WERI-Rb-1 (cell line): ENCODE data around the gene CD247.

Source experiments
- DNase-seq: peaks from one replicate; pipeline ENCODE4 v3.0.0-alpha.2; 2020
- H3K27ac ChIP-seq: fragments of 250-450 bp; sonication (Bioruptor Pico); 2 replicates; pipeline ENCODE4 v1.5.1; 2020; ENCODE audit warnings: mild to moderate bottlenecking, moderate library complexity
- H3K27me3 ChIP-seq: fragments of 250-450 bp; sonication (Bioruptor Pico); 2 replicates; pipeline ENCODE4 v1.5.1; 2021; ENCODE audit warnings: mild to moderate bottlenecking, low read depth, moderate library complexity; ENCODE audit not compliant: insufficient read depth, severe bottlenecking
- H3K36me3 ChIP-seq: fragments of 250-450 bp; sonication (Bioruptor Pico); 2 replicates; pipeline ENCODE4 v1.5.1; 2020; ENCODE audit warnings: mild to moderate bottlenecking, moderate library complexity
- H3K4me3 ChIP-seq: 2 replicates; pipeline ENCODE4 v1.5.1; 2011; ENCODE audit warnings: low read depth, mild to moderate bottlenecking, control low read depth, low read length
- H3K9me3 ChIP-seq: fragments of 250-450 bp; sonication (Bioruptor Pico); 2 replicates; pipeline ENCODE4 v1.5.1; 2021; ENCODE audit warnings: mild to moderate bottlenecking, moderate library complexity; ENCODE audit not compliant: severe bottlenecking
- TF ChIP-seq, protein P1 (sequence below): IDR thresholded peaks from 2 replicates; pipeline ENCODE4 v1.5.1; 2011; ENCODE audit warnings: low read depth, mild to moderate bottlenecking, control low read depth, inconsistent platforms, low read length

Gene CD247

DNA sequence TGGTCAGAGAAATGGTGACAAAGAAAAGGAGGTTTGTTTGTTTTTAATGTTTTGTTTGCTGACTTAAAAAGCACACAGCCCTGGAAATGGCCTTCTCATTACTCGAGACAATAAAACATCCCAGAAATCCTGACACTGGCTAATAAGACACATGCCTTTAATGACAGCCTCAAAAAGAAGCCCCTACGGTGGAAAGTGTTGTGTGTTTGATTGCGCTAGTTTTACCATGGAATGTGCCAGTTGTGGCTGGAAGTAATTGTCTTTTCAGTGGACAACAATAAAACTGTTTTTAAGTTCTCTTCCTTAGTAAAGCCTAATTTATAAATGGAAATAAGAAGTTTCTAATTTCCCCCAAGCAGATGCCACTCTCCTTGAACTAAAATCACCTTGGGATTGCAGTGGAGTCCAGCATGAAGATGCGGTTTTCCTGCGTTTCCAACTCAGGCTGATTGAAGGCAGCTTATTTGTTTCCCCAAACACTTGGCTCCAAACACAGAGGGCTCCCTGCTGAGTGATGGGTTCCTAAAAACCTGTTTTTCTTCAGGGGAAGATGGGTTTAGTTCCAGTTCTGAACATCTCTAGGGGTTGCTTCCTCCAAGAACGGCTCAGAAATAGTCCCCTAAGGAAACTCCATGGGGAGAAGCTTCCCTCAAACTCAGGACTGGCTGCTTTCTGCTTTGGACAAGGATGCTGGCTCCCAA, 54.3 kb downstream of the CD247 start:
- DNase-seq = no peak
- H3K9me3 ChIP-seq = no peaks in the 10 kb centered on the region
- no peak overlapping the region for H3K4me3 ChIP-seq
- no peak overlapping the region for H3K27ac ChIP-seq
- no peaks in the 10 kb centered on the region for H3K36me3 ChIP-seq
- no peaks in the 10 kb centered on the region for H3K27me3 ChIP-seq
- TF ChIP-seq, protein P1, sequence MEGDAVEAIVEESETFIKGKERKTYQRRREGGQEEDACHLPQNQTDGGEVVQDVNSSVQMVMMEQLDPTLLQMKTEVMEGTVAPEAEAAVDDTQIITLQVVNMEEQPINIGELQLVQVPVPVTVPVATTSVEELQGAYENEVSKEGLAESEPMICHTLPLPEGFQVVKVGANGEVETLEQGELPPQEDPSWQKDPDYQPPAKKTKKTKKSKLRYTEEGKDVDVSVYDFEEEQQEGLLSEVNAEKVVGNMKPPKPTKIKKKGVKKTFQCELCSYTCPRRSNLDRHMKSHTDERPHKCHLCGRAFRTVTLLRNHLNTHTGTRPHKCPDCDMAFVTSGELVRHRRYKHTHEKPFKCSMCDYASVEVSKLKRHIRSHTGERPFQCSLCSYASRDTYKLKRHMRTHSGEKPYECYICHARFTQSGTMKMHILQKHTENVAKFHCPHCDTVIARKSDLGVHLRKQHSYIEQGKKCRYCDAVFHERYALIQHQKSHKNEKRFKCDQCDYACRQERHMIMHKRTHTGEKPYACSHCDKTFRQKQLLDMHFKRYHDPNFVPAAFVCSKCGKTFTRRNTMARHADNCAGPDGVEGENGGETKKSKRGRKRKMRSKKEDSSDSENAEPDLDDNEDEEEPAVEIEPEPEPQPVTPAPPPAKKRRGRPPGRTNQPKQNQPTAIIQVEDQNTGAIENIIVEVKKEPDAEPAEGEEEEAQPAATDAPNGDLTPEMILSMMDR = no peak

DNA sequence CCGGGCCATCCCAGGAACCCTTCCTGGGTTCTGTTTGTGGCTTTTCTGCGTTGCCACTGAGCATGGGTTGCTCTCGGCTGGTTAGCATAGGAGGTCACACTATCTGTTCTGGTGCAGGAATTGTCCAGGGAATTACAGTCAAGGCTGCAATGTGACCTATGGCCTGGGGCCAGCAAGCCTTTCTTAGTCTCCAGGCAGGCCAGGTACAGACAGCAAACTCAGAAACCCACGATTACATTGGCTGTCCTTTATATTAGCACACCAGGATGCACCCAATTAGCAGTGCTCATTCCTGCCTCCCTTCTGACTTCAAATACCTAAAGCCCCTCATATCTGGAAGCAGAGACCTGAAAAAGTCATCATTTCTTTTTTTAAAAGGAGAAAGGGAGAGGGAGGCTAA, 55.2 kb downstream of the CD247 start:
- Histone ChIP-seq H3K27ac (no peak overlapping the region), H3K4me3 (no peak overlapping the region), H3K9me3 (no peaks in the 10 kb centered on the region), H3K36me3 (no peaks in the 10 kb centered on the region), H3K27me3 (no peaks in the 10 kb centered on the region)
- no peak for DNase-seq
- TF ChIP-seq, protein P1 = no peak

DNA sequence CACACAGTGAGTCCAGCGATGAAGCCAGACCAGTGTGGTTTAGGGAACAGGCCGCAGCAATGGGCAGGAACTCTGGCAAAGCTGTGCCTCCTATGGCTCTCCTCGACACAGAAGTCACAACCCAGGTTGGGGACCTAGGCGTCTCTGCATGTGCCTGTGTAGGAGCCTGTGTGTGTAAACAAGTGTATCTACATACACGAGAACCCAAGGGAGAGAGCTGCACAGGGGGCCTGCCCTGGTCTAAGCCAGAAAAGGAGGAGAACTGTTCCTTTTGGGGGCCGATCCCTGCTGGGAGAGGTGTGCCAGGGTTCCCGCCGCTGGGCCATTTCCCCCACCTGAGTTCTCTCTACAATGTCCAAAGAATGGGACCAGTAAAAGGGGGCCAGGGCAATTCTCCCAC, 56.0 kb downstream of the CD247 start:
- no peaks in the 10 kb centered on the region for H3K36me3 ChIP-seq

DNA sequence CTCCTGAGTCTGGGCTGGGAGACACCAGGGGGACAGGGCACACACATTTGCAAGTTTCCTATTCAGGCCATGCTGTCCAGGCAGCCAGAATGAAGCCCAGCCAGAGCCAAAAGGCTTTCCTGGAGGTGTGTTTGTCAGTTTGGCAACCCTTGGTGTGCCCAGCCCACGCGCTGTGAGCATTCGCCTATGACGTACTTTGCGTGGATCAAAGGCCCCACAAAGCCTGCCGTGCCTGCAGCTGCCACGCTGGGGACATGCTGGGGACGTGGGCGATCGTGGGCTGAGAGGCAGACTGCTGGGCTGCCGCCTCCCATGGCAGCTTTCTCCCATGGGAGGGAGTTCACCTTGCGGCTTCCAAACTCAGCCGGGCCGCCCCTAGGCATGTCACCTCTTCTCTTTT, 57.5 kb downstream of the CD247 start:
- no peak overlapping the region for H3K27ac ChIP-seq
- no peak for DNase-seq
- no peak overlapping the region for H3K4me3 ChIP-seq
- TF ChIP-seq, protein P1 = no peak
- no peaks in the 10 kb centered on the region for H3K27me3 ChIP-seq
- no peaks in the 10 kb centered on the region for H3K9me3 ChIP-seq
- no peaks in the 10 kb centered on the region for H3K36me3 ChIP-seq

More for the DNA sequence above, 56.0 kb downstream of the CD247 start:
- Histone ChIP-seq H3K27me3 (no peaks in the 10 kb centered on the region), H3K4me3 (no peak overlapping the region), H3K9me3 (no peaks in the 10 kb centered on the region), H3K27ac (no peak overlapping the region)
- no peak for DNase-seq
- TF ChIP-seq, protein P1 = no peak

DNA sequence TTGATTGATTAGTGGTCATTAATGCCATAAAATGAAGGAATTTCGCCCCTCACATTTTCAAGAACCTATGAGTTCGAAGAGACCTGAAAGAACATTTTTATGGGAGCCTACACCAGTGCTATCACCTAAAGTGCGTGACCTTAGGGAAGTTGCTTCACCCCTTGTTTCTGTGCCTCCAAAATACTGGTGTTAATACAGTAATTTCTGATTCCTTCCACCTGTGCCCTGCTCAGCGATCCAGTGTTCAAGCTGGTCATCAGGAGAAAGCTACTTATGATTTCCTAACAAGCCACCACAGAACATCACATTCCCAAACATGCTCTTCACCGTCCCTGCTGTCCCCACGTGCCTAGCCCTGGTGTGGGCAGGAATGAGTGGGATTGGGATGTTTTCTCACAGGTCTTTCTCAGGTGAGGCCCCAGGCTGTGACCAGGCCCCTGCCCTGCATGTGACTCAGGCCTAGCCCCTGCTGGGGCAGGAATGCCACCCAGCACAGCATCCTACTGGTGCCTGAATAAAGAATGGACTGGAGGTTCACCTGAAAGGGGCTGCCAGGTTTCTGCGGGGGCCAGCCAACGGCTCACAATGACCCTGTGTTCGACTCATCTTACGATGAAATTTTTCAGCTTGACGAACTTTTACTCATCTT, 60.3 kb downstream of the CD247 start:
- Histone ChIP-seq H3K4me3 (no peak overlapping the region), H3K27me3 (no peaks in the 10 kb centered on the region), H3K9me3 (no peaks in the 10 kb centered on the region), H3K36me3 (no peaks in the 10 kb centered on the region), H3K27ac (no peak overlapping the region)
- TF ChIP-seq, protein P1 = no peak
- DNase-seq = no peak
